Vagina (tissue), 2 donors: ENCODE data around the gene TMEM150A. TPM values are rescaled to one million over a fixed set of nuclear protein-coding genes. Genes with fewer than 3 reads are reported as not detected.
"Not testable (repeated sequence)": the region's sequence is repeated elsewhere in the genome, so short reads cannot be mapped to it uniquely, and the experiment has no call there.

ENCODE experiments used
- DNase-seq, 2 donors: peaks; one replicate each; pipeline ENCODE4 v3.0.0-alpha.2; 2017; ENCODE audit errors: extremely low spot score in 2 of 2
- H3K27ac ChIP-seq: fragments of 200-600 bp; sonication (generic); one replicate; pipeline ENCODE4 v1.5.1; 2019
- H3K27me3 ChIP-seq: fragments of 200-600 bp; sonication (generic); one replicate; pipeline ENCODE4 v1.5.1; 2019
- H3K36me3 ChIP-seq, 2 donors: fragments of 200-600 bp; sonication (generic); one replicate each; pipeline ENCODE4 v1.5.1; 2017 to 2019
- H3K4me1 ChIP-seq: fragments of 200-600 bp; sonication (generic); one replicate; pipeline ENCODE4 v1.5.1; 2019
- H3K4me3 ChIP-seq, 2 donors: fragments of 200-600 bp; sonication (generic); 1 replicate in 1 of 2; 2 replicates in 1 of 2; pipeline ENCODE4 v1.5.1; 2016 to 2019
- H3K9me3 ChIP-seq: fragments of 200-600 bp; sonication (generic); one replicate; pipeline ENCODE4 v1.5.1; 2019
- CTCF ChIP-seq, 3 experiments: fragments of 450-650 bp in 2 of 3; fragments of 200-600 bp in 1 of 3; sonication (generic) in 1 of 3; IDR thresholded peaks; one replicate each; pipeline ENCODE4 v1.5.1; 2017 to 2019; ENCODE audit warnings: antibody characterized with exemption in 3 of 3, mild to moderate bottlenecking in 2 of 3, moderate library complexity in 2 of 3
- POLR2A ChIP-seq, 2 donors: fragments of 450-650 bp; IDR thresholded peaks; one replicate each; pipeline ENCODE4 v1.6.1; 2017; ENCODE audit warnings: antibody characterized with exemption in 2 of 2, mild to moderate bottlenecking in 2 of 2, moderate library complexity in 2 of 2
- POLR2AphosphoS5 ChIP-seq, 2 donors: sonication (generic); formaldehyde crosslinking; IDR thresholded peaks; one replicate each; pipeline ENCODE4 v1.9.0; 2017; ENCODE audit warnings: antibody characterized with exemption in 2 of 2, mild to moderate bottlenecking in 2 of 2, low read depth in 1 of 2; ENCODE audit not compliant: insufficient read depth in 1 of 2
- intact Hi-C: fragments of 100-400 bp; cut with DNase I; formaldehyde crosslinking; loops from one replicate; pipeline ENCODE4 v1.15.1; 2023
- total RNA-seq: library from RNA; depleted of rRNA; stranded (reverse); fragments of >200 nt; gene quantifications from one replicate; pipeline ENCODE4 v1.2.3, GENCODE V29; 2016

The TMEM150A gene
- total RNA-seq, 1 donor from 2014 or later: 22.6 TPM

- Histone ChIP-seq H3K9me3 (no peaks in the 10 kb centered on the region), H3K4me1 (peaks cover 84% of the 10 kb centered on the region), H3K36me3 (peaks cover 0 to 11% of the 10 kb centered on the region in 2 donors), H3K27me3 (no peaks in the 10 kb centered on the region), H3K4me3 (no peak overlapping the region), H3K27ac (no peak overlapping the region)
- intact Hi-C loops: loop anchor here (10.0 kb wide), 1 partner anchor 61 kb away; no protein-coding TSS in a partner anchor
- no peak for DNase-seq
- TF ChIP-seq POLR2A (IDR thresholded peaks at IDR 0.05) (no peak), POLR2AphosphoS5 (IDR thresholded peaks at IDR 0.05; ENCODE audit: insufficient read depth in 1 of 2, low read depth in 1 of 2) (no peak), CTCF (IDR thresholded peaks at IDR 0.05) (no peak)
Observed at GRCh38 chr2:85605406-85606115, 3.1 kb upstream of the TMEM150A start.

- peaks cover 0 to 18% of the 10 kb centered on the region in 2 donors for H3K36me3 ChIP-seq
- no peak for TF ChIP-seq CTCF (IDR thresholded peaks at IDR 0.05)
- TF ChIP-seq POLR2A (IDR thresholded peaks at IDR 0.05): no peak
- no peak for TF ChIP-seq POLR2AphosphoS5 (IDR thresholded peaks at IDR 0.05; ENCODE audit: insufficient read depth in 1 of 2, low read depth in 1 of 2)
- H3K27ac ChIP-seq: peak overlapping the region; percentile 90
- no peak for DNase-seq
- H3K4me1 ChIP-seq: peaks cover 77% of the 10 kb centered on the region
- H3K4me3 ChIP-seq: peak overlapping the region in 1 of 2 donors; percentile 76
- intact Hi-C loops: loop anchor here (10.0 kb wide), 1 partner anchor 60 kb away; no protein-coding TSS in a partner anchor
- no peaks in the 10 kb centered on the region for H3K9me3 ChIP-seq
- H3K27me3 ChIP-seq: no peaks in the 10 kb centered on the region
Observed at GRCh38 chr2:85604568-85605339, 2.3 kb upstream of the TMEM150A start.

- H3K9me3 ChIP-seq, H3K27me3 ChIP-seq, DNase-seq: not testable (repeated sequence)
- Histone ChIP-seq H3K4me1 (peaks cover 73% of the 10 kb centered on the region), H3K36me3 (peaks cover 0 to 13% of the 10 kb centered on the region in 2 donors), H3K27ac (peak overlapping the region; percentile 90), H3K4me3 (peak overlapping the region; percentile 70 to 76)
- intact Hi-C loops: loop anchor here (10.0 kb wide), 1 partner anchor 59 kb away; no protein-coding TSS in a partner anchor
Observed at GRCh38 chr2:85604133-85604444, 1.6 kb upstream of the TMEM150A start.

DNA sequence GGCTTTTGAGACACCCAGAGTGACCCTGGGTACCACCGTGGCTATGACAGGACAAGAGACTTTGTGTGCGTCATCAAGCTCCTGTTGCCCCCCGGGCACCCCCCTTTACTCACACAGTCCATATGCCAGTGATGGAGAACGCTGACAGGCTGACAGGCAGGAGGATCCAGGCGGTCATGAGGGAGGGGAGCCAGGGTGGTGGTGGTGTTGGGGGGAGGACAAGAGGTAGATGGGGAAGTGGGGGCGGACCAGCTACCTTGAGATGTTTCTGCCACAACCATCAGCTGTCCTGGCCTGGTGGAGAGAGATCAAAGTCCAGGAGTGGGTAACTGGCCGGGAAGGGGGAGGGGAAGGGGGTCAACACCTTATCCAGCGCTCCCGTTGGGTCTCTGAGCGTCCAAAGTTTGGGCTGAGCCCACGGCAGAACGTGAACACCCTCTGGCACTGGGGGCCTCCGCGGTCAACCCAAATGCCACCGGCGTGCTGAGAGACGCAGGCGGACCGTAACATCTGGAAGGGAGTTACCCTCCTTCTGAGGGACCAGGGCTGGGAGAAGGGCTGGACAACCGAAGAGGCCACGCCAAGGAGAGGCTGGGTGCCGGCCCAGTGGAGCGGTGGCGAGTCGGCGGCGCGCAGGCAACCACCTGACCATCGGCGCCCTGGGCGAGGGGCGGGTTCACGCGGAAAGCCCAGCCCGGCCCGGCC lies 575 bp downstream of the TMEM150A start:
- Histone ChIP-seq H3K9me3 (no peaks in the 10 kb centered on the region), H3K27me3 (no peaks in the 10 kb centered on the region), H3K27ac (peak overlapping the region; percentile 90), H3K4me1 (peaks cover 59% of the 10 kb centered on the region), H3K4me3 (peak overlapping the region; percentile 70 to 76), H3K36me3 (peaks cover 0 to 24% of the 10 kb centered on the region in 2 donors)
- intact Hi-C loops: loop anchor here (10.0 kb wide), 1 partner anchor 57 kb away; no protein-coding TSS in a partner anchor
- no peak for DNase-seq
- no peak for TF ChIP-seq POLR2AphosphoS5 (IDR thresholded peaks at IDR 0.05; ENCODE audit: insufficient read depth in 1 of 2, low read depth in 1 of 2)
- TF ChIP-seq POLR2A (IDR thresholded peaks at IDR 0.05): no peak
- no peak for TF ChIP-seq CTCF (IDR thresholded peaks at IDR 0.05)
